ENCODE measurements around the gene SMDT1.

SMDT1 gene

GRCh38 chr22:42079319-42080251, at the start of gene SMDT1:
SMDT1 (plus strand) TSS chr22:42079700; CDS start chr22:42079769, 69 bp downstream.
- peak; percentile 98 for DNase-seq (ENCODE audit: low spot score)

- no peak for DNase-seq (ENCODE audit: low spot score)
These were observed 46.0 kb upstream of the SMDT1 start for GRCh38 chr22:42033263-42034181.

GRCh38 chr22:42035256-42035655, 44.2 kb upstream of the SMDT1 start:
- no peak for DNase-seq (ENCODE audit: low spot score)

- DNase-seq (ENCODE audit: low spot score): no peak
These were observed 40.2 kb upstream of the SMDT1 start for GRCh38 chr22:42039271-42039670.

- DNase-seq (ENCODE audit: low spot score): no peak
These were observed 37.7 kb upstream of the SMDT1 start for GRCh38 chr22:42041784-42042183.

- no peak for DNase-seq (ENCODE audit: low spot score)
These were observed 28.8 kb upstream of the SMDT1 start for GRCh38 chr22:42050641-42051180.

GRCh38 chr22:42052765-42053164, 26.7 kb upstream of the SMDT1 start:
- no peak for DNase-seq (ENCODE audit: low spot score)

GRCh38 chr22:42056757-42057511, 22.6 kb upstream of the SMDT1 start:
- DNase-seq (ENCODE audit: low spot score): no peak

GRCh38 chr22:42060489-42060888, 19.0 kb upstream of the SMDT1 start:
- DNase-seq (ENCODE audit: low spot score): no peak

- DNase-seq (ENCODE audit: low spot score): no peak
These were observed 18.5 kb upstream of the SMDT1 start for GRCh38 chr22:42061041-42061440.

- DNase-seq (ENCODE audit: low spot score): no peak
These were observed 16.9 kb upstream of the SMDT1 start for GRCh38 chr22:42062506-42063170.

GRCh38 chr22:42064629-42065028, 14.9 kb upstream of the SMDT1 start:
- DNase-seq (ENCODE audit: low spot score): no peak

GRCh38 chr22:42065438-42066125, 13.9 kb upstream of the SMDT1 start:
- no peak for DNase-seq (ENCODE audit: low spot score)

- no peak for DNase-seq (ENCODE audit: low spot score)
These were observed 13.3 kb upstream of the SMDT1 start for GRCh38 chr22:42066126-42066761.

- no peak for DNase-seq (ENCODE audit: low spot score)
These were observed 12.6 kb upstream of the SMDT1 start for GRCh38 chr22:42066937-42067336.

- DNase-seq (ENCODE audit: low spot score): no peak
These were observed 11.7 kb upstream of the SMDT1 start for GRCh38 chr22:42067671-42068251.

- no peak for DNase-seq (ENCODE audit: low spot score)
These were observed 11.2 kb upstream of the SMDT1 start for GRCh38 chr22:42068291-42068690.

GRCh38 chr22:42069801-42070516, 9.5 kb upstream of the SMDT1 start:
- DNase-seq (ENCODE audit: low spot score): no peak

Measured in AG08396 (cell line).